Activated CD8-positive, alpha-beta memory T cell treated with anti-CD3 and anti-CD28 coated beads, Interleukin-2, amount 10 ng/mL, durations not matched to agents 7 days and 5 days (primary cell): ENCODE data around the gene CEP57L1. TPM values are rescaled to one million over a fixed set of nuclear protein-coding genes. Genes with fewer than 3 reads are reported as not detected.

Experiments
- ATAC-seq: fragments of 150-1000 bp; cut with Tn5 transposase; one replicate; pipeline ENCODE4 v1.10.0; 2021; ENCODE audit warnings: moderate library complexity
- CTCF ChIA-PET: fragments of 350-600 bp; sonication (Branson Sonifier 250); formaldehyde crosslinking; loops from one replicate; lab custom pipeline; 2021; ENCODE audit warnings: antibody characterized with exemption; lab: Charles Lee
- DNase-seq: peaks from one replicate; pipeline ENCODE4 v3.0.0-alpha.2; 2020
- H3K27ac Mint-ChIP-seq: one replicate; pipeline ENCODE4 v1.8.0; 2021; ENCODE audit warnings: mild to moderate bottlenecking, mixed read lengths
- H3K27me3 Mint-ChIP-seq: one replicate; pipeline ENCODE4 v1.8.0; 2021; ENCODE audit warnings: mixed read lengths
- H3K36me3 Mint-ChIP-seq: one replicate; pipeline ENCODE4 v1.8.0; 2021; ENCODE audit warnings: mild to moderate bottlenecking, mixed read lengths
- H3K4me1 Mint-ChIP-seq: one replicate; pipeline ENCODE4 v1.8.0; 2021; ENCODE audit warnings: mixed read lengths
- H3K4me3 Mint-ChIP-seq: one replicate; pipeline ENCODE4 v1.8.0; 2021; ENCODE audit warnings: mild to moderate bottlenecking, moderate library complexity, mixed read lengths
- H3K9me3 Mint-ChIP-seq: one replicate; pipeline ENCODE4 v1.8.0; 2022; ENCODE audit warnings: low read depth, mixed read lengths
- total RNA-seq, 2 experiments: library from RNA; stranded (reverse); gene quantifications; one replicate each; pipeline ENCODE4 v1.2.3, GENCODE V29; 2021

CEP57L1 gene
- 10 to 100 TPM; 23.9 to 25.5 TPM for total RNA-seq

GRCh38 chr6:109095036-109095834 is at the start of gene CEP57L1:
Gene CEP57L1, plus strand, starts transcription at chr6:109095507. Its CDS starts 49,715 bp downstream, at chr6:109145222.
- Mint-ChIP-seq H3K36me3 (peaks cover 21% of the 10 kb centered on the region), H3K9me3 (no peaks in the 10 kb centered on the region), H3K27me3 (no peaks in the 10 kb centered on the region), H3K27ac (peak within 1 kb of the TSS; percentile 98), H3K4me3 (peak within 1 kb of the TSS; percentile 94), H3K4me1 (peaks cover 49% of the 10 kb centered on the region)
- ATAC-seq (peak; percentile 78), DNase-seq (peak; percentile 98)
- CTCF ChIA-PET: interaction anchor here (0.7 to 2.6 kb wide), 8 partner anchors 12 to 364 kb away, joined by 3 to 16 read pairs (median 4); partner anchors contain the start of gene CD164

- DNase-seq (no peak), ATAC-seq (peak; percentile 16)
- no peaks in the 10 kb centered on the region for H3K9me3 Mint-ChIP-seq
- H3K27me3 Mint-ChIP-seq: no peaks in the 10 kb centered on the region
- peaks cover 23% of the 10 kb centered on the region for H3K4me1 Mint-ChIP-seq
- H3K27ac Mint-ChIP-seq: no peak overlapping the region
- CTCF ChIA-PET: no interaction called here
- H3K36me3 Mint-ChIP-seq: peaks cover 11% of the 10 kb centered on the region
- no peak overlapping the region for H3K4me3 Mint-ChIP-seq
Measured at GRCh38 chr6:109048176-109048575, 47.1 kb upstream of the CEP57L1 start.

GRCh38 chr6:109048670-109049415 is 46.5 kb upstream of the CEP57L1 start:
- H3K9me3 Mint-ChIP-seq: no peaks in the 10 kb centered on the region
- no peaks in the 10 kb centered on the region for H3K27me3 Mint-ChIP-seq
- DNase-seq (no peak), ATAC-seq (no peak)
- H3K4me1 Mint-ChIP-seq: peaks cover 23% of the 10 kb centered on the region
- H3K36me3 Mint-ChIP-seq: peaks cover 11% of the 10 kb centered on the region
- CTCF ChIA-PET: interaction anchor here (0.9 to 1.0 kb wide), 3 partner anchors 14 to 190 kb away, joined by 3 read pairs; no protein-coding TSS in a partner anchor
- no peak overlapping the region for H3K27ac Mint-ChIP-seq
- no peak overlapping the region for H3K4me3 Mint-ChIP-seq

GRCh38 chr6:109050012-109050411 is 45.3 kb upstream of the CEP57L1 start:
- ATAC-seq (no peak), DNase-seq (no peak)
- Mint-ChIP-seq H3K4me1 (peaks cover 23% of the 10 kb centered on the region), H3K4me3 (no peak overlapping the region), H3K9me3 (no peaks in the 10 kb centered on the region), H3K27ac (no peak overlapping the region), H3K27me3 (no peaks in the 10 kb centered on the region), H3K36me3 (peaks cover 10% of the 10 kb centered on the region)
- CTCF ChIA-PET: interaction anchor here (0.9 to 1.3 kb wide), 6 partner anchors 9 to 192 kb away, joined by 3 read pairs; no protein-coding TSS in a partner anchor

- ATAC-seq (no peak), DNase-seq (no peak)
- Mint-ChIP-seq H3K27me3 (no peaks in the 10 kb centered on the region), H3K9me3 (no peaks in the 10 kb centered on the region), H3K27ac (no peak overlapping the region), H3K36me3 (peaks cover 10% of the 10 kb centered on the region), H3K4me1 (peaks cover 23% of the 10 kb centered on the region), H3K4me3 (no peak overlapping the region)
- CTCF ChIA-PET: interaction anchor here (0.9 to 1.3 kb wide), 3 partner anchors 9 to 21 kb away, joined by 3 read pairs; no protein-coding TSS in a partner anchor
Measured at GRCh38 chr6:109050447-109051102, 44.7 kb upstream of the CEP57L1 start.

GRCh38 chr6:109051301-109052017 is 43.8 kb upstream of the CEP57L1 start:
- no peak for ATAC-seq
- H3K27me3 Mint-ChIP-seq: no peaks in the 10 kb centered on the region
- no peak for DNase-seq
- H3K4me1 Mint-ChIP-seq: peaks cover 23% of the 10 kb centered on the region
- CTCF ChIA-PET: interaction anchor here (1.1 to 1.3 kb wide), 2 partner anchors 11 to 20 kb away, joined by 3 read pairs; no protein-coding TSS in a partner anchor
- H3K9me3 Mint-ChIP-seq: no peaks in the 10 kb centered on the region
- H3K4me3 Mint-ChIP-seq: no peak overlapping the region
- H3K27ac Mint-ChIP-seq: no peak overlapping the region
- peaks cover 10% of the 10 kb centered on the region for H3K36me3 Mint-ChIP-seq

GRCh38 chr6:109052018-109052651 is 43.2 kb upstream of the CEP57L1 start:
- H3K4me1 Mint-ChIP-seq: peaks cover 23% of the 10 kb centered on the region
- no peak overlapping the region for H3K27ac Mint-ChIP-seq
- H3K36me3 Mint-ChIP-seq: peaks cover 10% of the 10 kb centered on the region
- ATAC-seq (no peak), DNase-seq (no peak)
- CTCF ChIA-PET: no interaction called here
- H3K9me3 Mint-ChIP-seq: no peaks in the 10 kb centered on the region
- no peak overlapping the region for H3K4me3 Mint-ChIP-seq
- no peaks in the 10 kb centered on the region for H3K27me3 Mint-ChIP-seq

GRCh38 chr6:109052852-109053251 is 42.5 kb upstream of the CEP57L1 start:
- Mint-ChIP-seq H3K4me1 (peaks cover 23% of the 10 kb centered on the region), H3K27ac (no peak overlapping the region), H3K9me3 (no peaks in the 10 kb centered on the region), H3K4me3 (no peak overlapping the region), H3K36me3 (peaks cover 10% of the 10 kb centered on the region), H3K27me3 (no peaks in the 10 kb centered on the region)
- CTCF ChIA-PET: no interaction called here
- ATAC-seq: no peak
- no peak for DNase-seq

GRCh38 chr6:109053336-109053735 is 42.0 kb upstream of the CEP57L1 start:
- H3K9me3 Mint-ChIP-seq: no peaks in the 10 kb centered on the region
- H3K4me3 Mint-ChIP-seq: no peak overlapping the region
- ATAC-seq: no peak
- CTCF ChIA-PET: no interaction called here
- H3K27me3 Mint-ChIP-seq: no peaks in the 10 kb centered on the region
- no peak for DNase-seq
- H3K36me3 Mint-ChIP-seq: peaks cover 7% of the 10 kb centered on the region
- no peak overlapping the region for H3K27ac Mint-ChIP-seq
- H3K4me1 Mint-ChIP-seq: peaks cover 20% of the 10 kb centered on the region

- no peak for DNase-seq
- no peak for ATAC-seq
- no peak overlapping the region for H3K4me3 Mint-ChIP-seq
- no peaks in the 10 kb centered on the region for H3K9me3 Mint-ChIP-seq
- no peaks in the 10 kb centered on the region for H3K36me3 Mint-ChIP-seq
- CTCF ChIA-PET: no interaction called here
- H3K4me1 Mint-ChIP-seq: peaks cover 22% of the 10 kb centered on the region
- no peak overlapping the region for H3K27ac Mint-ChIP-seq
- H3K27me3 Mint-ChIP-seq: no peaks in the 10 kb centered on the region
Measured at GRCh38 chr6:109055771-109056235, 39.5 kb upstream of the CEP57L1 start.

GRCh38 chr6:109056661-109057060 is 38.6 kb upstream of the CEP57L1 start:
- Mint-ChIP-seq H3K4me3 (no peak overlapping the region), H3K36me3 (no peaks in the 10 kb centered on the region), H3K4me1 (peaks cover 20% of the 10 kb centered on the region), H3K27ac (no peak overlapping the region), H3K27me3 (no peaks in the 10 kb centered on the region), H3K9me3 (no peaks in the 10 kb centered on the region)
- DNase-seq (no peak), ATAC-seq (no peak)
- CTCF ChIA-PET: no interaction called here

- H3K27me3 Mint-ChIP-seq: no peaks in the 10 kb centered on the region
- no peak for DNase-seq
- peaks cover 24% of the 10 kb centered on the region for H3K4me1 Mint-ChIP-seq
- no peak overlapping the region for H3K27ac Mint-ChIP-seq
- no peaks in the 10 kb centered on the region for H3K36me3 Mint-ChIP-seq
- CTCF ChIA-PET: interaction anchor here (0.7 to 0.8 kb wide), 2 partner anchors 8 to 23 kb away, joined by 3 read pairs; no protein-coding TSS in a partner anchor
- no peak for ATAC-seq
- no peaks in the 10 kb centered on the region for H3K9me3 Mint-ChIP-seq
- no peak overlapping the region for H3K4me3 Mint-ChIP-seq
Measured at GRCh38 chr6:109058620-109059019, 36.7 kb upstream of the CEP57L1 start.
